SK-MEL-5 (cell line): ENCODE results near the gene IQGAP3. TPM values are rescaled to one million over a fixed set of nuclear protein-coding genes. Genes with fewer than 3 reads are reported as not detected.

Experiments used
- small RNA-seq, 2 experiments: library from RNA; depleted of rRNA; stranded (forward); fragments of <200 nt; gene quantifications; one replicate each; pipeline ENCODE3, GENCODE V24; 2014
- total RNA-seq: library from RNA; depleted of rRNA; stranded (reverse); fragments of >200 nt; shearing (Covaris generic); gene quantifications from 2 replicates; pipeline ENCODE4 v1.2.3, GENCODE V29; 2014; rRNA removed

Gene IQGAP3
- total RNA-seq, 1 experiment from 2014 or later, result 10.3 TPM

Small RNA genes lying within 50 kb of the gene (small RNA-seq; reads per million reads assigned to genes)
- gene RF00019, result 0 reads per million in 2 experiments

Other genes with a start within 250 kb of the IQGAP3 start
- 507 and 520 TPM in 2 replicates for gene CCT3, start 234.3 kb downstream of the IQGAP3 start, total RNA-seq
- 1.3 and 3.0 TPM in 2 replicates for gene TSACC, start 234.0 kb downstream of the IQGAP3 start, total RNA-seq
- gene RHBG, start 203.4 kb downstream of the IQGAP3 start, total RNA-seq, result not detected in 2 replicates
- gene MEF2D, start 71.8 kb downstream of the IQGAP3 start, total RNA-seq, result 19.6 and 19.9 TPM in 2 replicates
- not detected in 2 replicates for gene TTC24, start 7.2 kb upstream of the IQGAP3 start, total RNA-seq
- gene NAXE, start 19.2 kb upstream of the IQGAP3 start, total RNA-seq, result 216 and 229 TPM in 2 replicates
- 26.4 and 27.3 TPM in 2 replicates for gene GPATCH4, start 28.9 kb upstream of the IQGAP3 start, total RNA-seq
- not detected in 2 replicates for gene HAPLN2, start 46.9 kb upstream of the IQGAP3 start, total RNA-seq
- gene BCAN, start 69.6 kb upstream of the IQGAP3 start, total RNA-seq, result 34.2 and 43.7 TPM in 2 replicates
- gene NES, start 104.8 kb upstream of the IQGAP3 start, total RNA-seq, result 81.0 and 97.4 TPM in 2 replicates
- 0.29 TPM in 1 of 2 replicates, not detected in the other for gene CRABP2, start 133.0 kb upstream of the IQGAP3 start, total RNA-seq
- 12.5 and 15.1 TPM in 2 replicates for gene METTL25B, start 155.9 kb upstream of the IQGAP3 start, total RNA-seq
- 20.0 and 29.1 TPM in 2 replicates for gene ISG20L2, start 156.2 kb upstream of the IQGAP3 start, total RNA-seq
- gene MRPL24, start 168.5 kb upstream of the IQGAP3 start, total RNA-seq, result 152 and 180 TPM in 2 replicates
- 189 and 191 TPM in 2 replicates for gene HDGF, start 179.1 kb upstream of the IQGAP3 start, total RNA-seq
- 30.6 and 34.0 TPM in 2 replicates for gene PRCC, start 195.0 kb upstream of the IQGAP3 start, total RNA-seq
- gene SH2D2A, start 244.3 kb upstream of the IQGAP3 start, total RNA-seq, result 0.32 TPM in 1 of 2 replicates, not detected in the other